HL-60 (cell line): ENCODE data around the gene TNK2.

Experiments used
- DNase-seq, 2 experiments: peaks; one replicate each; pipeline ENCODE4 v3.0.0-alpha.2; 2010 to 2020; ENCODE audit warnings: low read depth in 1 of 2, low spot score in 1 of 2
- H3K27ac ChIP-seq: fragments of 250-450 bp; sonication (Bioruptor Pico); replicated peaks from 2 replicates; pipeline ENCODE4 v1.5.1; 2020; ENCODE audit warnings: mild to moderate bottlenecking, moderate library complexity
- H3K27me3 ChIP-seq: fragments of 250-450 bp; sonication (Bioruptor Pico); 2 replicates; pipeline ENCODE4 v1.5.1; 2021; ENCODE audit warnings: mild to moderate bottlenecking, moderate library complexity; ENCODE audit not compliant: insufficient read depth, poor library complexity, severe bottlenecking
- H3K4me3 ChIP-seq: replicated peaks from 2 replicates; pipeline ENCODE4 v1.5.1; 2011; ENCODE audit warnings: mild to moderate bottlenecking, control low read depth, low read length; ENCODE audit not compliant: insufficient read depth
- CTCF ChIP-seq: IDR thresholded peaks from one replicate; pipeline ENCODE4 v1.5.1; 2011; ENCODE audit warnings: low read length, control low read depth, inconsistent platforms; ENCODE audit not compliant: insufficient read depth
- GABPA ChIP-seq: IDR thresholded peaks from 2 replicates; pipeline ENCODE4 v1.6.1; 2012; ENCODE audit warnings: low read depth
- POLR2AphosphoS5 ChIP-seq: IDR thresholded peaks from 2 replicates; pipeline ENCODE4 v1.6.1; 2012; ENCODE audit warnings: low read depth
- REST ChIP-seq: IDR thresholded peaks from 2 replicates; pipeline ENCODE4 v1.6.1; 2012; ENCODE audit warnings: low read depth; ENCODE audit not compliant: insufficient replicate concordance
- SPI1 ChIP-seq: IDR thresholded peaks from 2 replicates; pipeline ENCODE4 v1.6.1; 2012; ENCODE audit warnings: low read depth, mild to moderate bottlenecking, borderline replicate concordance

TNK2 gene

GRCh38 chr3:195884691-195885035, 23.7 kb downstream of the TNK2 start:
- no peak overlapping the region for H3K4me3 ChIP-seq
- H3K27ac ChIP-seq: no peak overlapping the region

GRCh38 chr3:195883801-195884200, 24.6 kb downstream of the TNK2 start:
- H3K27ac ChIP-seq: no peak overlapping the region
- no peak for DNase-seq
- no peak overlapping the region for H3K4me3 ChIP-seq
- H3K27me3 ChIP-seq: no peaks in the 10 kb centered on the region
- no peak for TF ChIP-seq GABPA
- TF ChIP-seq POLR2AphosphoS5: no peak
- TF ChIP-seq REST: no peak
- TF ChIP-seq CTCF: no peak
- TF ChIP-seq SPI1: no peak

More at GRCh38 chr3:195884691-195885035, 23.7 kb downstream of the TNK2 start:
- no peaks in the 10 kb centered on the region for H3K27me3 ChIP-seq
- DNase-seq: no peak
- TF ChIP-seq GABPA (no peak), SPI1 (no peak), CTCF (no peak), POLR2AphosphoS5 (no peak), REST (no peak)

- Histone ChIP-seq H3K27ac (no peak overlapping the region), H3K27me3 (no peaks in the 10 kb centered on the region), H3K4me3 (no peak overlapping the region)
- DNase-seq: no peak
- TF ChIP-seq SPI1 (no peak), REST (no peak), GABPA (no peak), POLR2AphosphoS5 (no peak), CTCF (no peak)
Measured at GRCh38 chr3:195883160-195883559, 25.2 kb downstream of the TNK2 start.
